MCF 10A (cell line): ENCODE data around the gene CACNA1C. TPM values are rescaled to one million over a fixed set of nuclear protein-coding genes. Genes with fewer than 3 reads are reported as not detected.

Experiments
- BruUV-seq: library from RNA; stranded (reverse); fragments of 400-500 nt; replicated peaks from 2 replicates; lab custom pipeline; 2021; lab: Mats Ljungman, UMichigan
- CTCF ChIA-PET: fragments of 300-600 bp; sonication (Branson Sonifier 250); formaldehyde crosslinking; extraction: SDS; loops from one replicate; lab custom pipeline; 2021; ENCODE audit warnings: antibody characterized with exemption, inconsistent platforms; lab: Yijun Ruan, JAX
- POLR2A ChIA-PET: fragments of 300-600, 350-650 bp; sonication (Branson Sonifier 250); formaldehyde crosslinking; extraction: SDS; loops from one replicate; lab custom pipeline; 2020; ENCODE audit warnings: antibody characterized with exemption, inconsistent platforms; lab: Yijun Ruan, JAX
- DNase-seq: peaks from one replicate; pipeline ENCODE4 v3.0.0-alpha.2; 2018; ENCODE audit not compliant: unreplicated experiment
- H3K27ac Mint-ChIP-seq: one replicate; pipeline ENCODE4 v1.8.0; 2022; ENCODE audit warnings: mild to moderate bottlenecking, low read depth, mixed read lengths; ENCODE audit not compliant: unreplicated experiment
- H3K27me3 Mint-ChIP-seq: one replicate; pipeline ENCODE4 v1.8.0; 2022; ENCODE audit warnings: mixed read lengths; ENCODE audit not compliant: insufficient read depth, unreplicated experiment
- H3K36me3 Mint-ChIP-seq: one replicate; pipeline ENCODE4 v1.8.0; 2022; ENCODE audit warnings: mild to moderate bottlenecking, moderate library complexity, mixed read lengths; ENCODE audit not compliant: insufficient read depth, unreplicated experiment
- H3K4me1 Mint-ChIP-seq: one replicate; pipeline ENCODE4 v1.8.0; 2022; ENCODE audit warnings: mixed read lengths; ENCODE audit not compliant: insufficient read depth, unreplicated experiment
- H3K4me3 Mint-ChIP-seq: one replicate; pipeline ENCODE4 v1.8.0; 2022; ENCODE audit warnings: mild to moderate bottlenecking, moderate library complexity, mixed read lengths; ENCODE audit not compliant: unreplicated experiment
- H3K9me3 Mint-ChIP-seq: one replicate; pipeline ENCODE4 v1.8.0; 2022; ENCODE audit warnings: mixed read lengths; ENCODE audit not compliant: unreplicated experiment
- intact Hi-C: fragments of 100-400 bp; cut with micrococcal nuclease; formaldehyde crosslinking; loops from 2 replicates; pipeline ENCODE4 v1.14.1; 2022
- total RNA-seq: library from RNA; stranded (reverse); gene quantifications from 2 replicates; pipeline ENCODE4 v1.2.3, GENCODE V29; 2022
- TF ChIP-seq, protein P1 (sequence below): fragments of 200-600 bp; IDR thresholded peaks from one replicate; pipeline ENCODE4 v1.8.0; 2022; ENCODE audit warnings: antibody characterized with exemption, mild to moderate bottlenecking; ENCODE audit not compliant: unreplicated experiment

CACNA1C gene
- total RNA-seq, 1 experiment from 2014 or later: not detected

DNA sequence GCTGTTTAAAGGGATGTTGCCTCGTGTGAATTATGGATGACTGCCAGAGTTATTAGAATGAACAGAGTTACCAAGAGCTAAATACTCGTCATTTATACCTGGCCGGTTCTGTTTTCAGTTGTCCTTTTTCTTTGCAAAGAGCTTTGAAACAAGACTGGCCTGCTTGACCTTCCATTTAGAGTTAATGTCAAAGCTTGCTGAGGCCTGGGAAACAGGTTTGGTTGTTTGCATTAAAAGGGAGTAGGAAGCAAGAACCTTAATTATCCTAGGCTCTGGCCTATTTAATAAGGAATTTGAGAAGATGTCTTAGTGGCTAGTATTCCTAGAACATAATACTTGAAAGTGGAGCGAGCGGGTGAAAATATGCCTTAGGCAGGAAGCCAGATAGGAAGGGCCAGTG, 233.3 kb downstream of the CACNA1C start:
- Mint-ChIP-seq H3K4me1 (no peaks in the 10 kb centered on the region), H3K27me3 (no peaks in the 10 kb centered on the region), H3K4me3 (no peak overlapping the region), H3K27ac (no peak overlapping the region), H3K36me3 (no peaks in the 10 kb centered on the region), H3K9me3 (no peaks in the 10 kb centered on the region)
- DNase-seq: no peak
- BruUV-seq: no TSS peak
- TF ChIP-seq, protein P1, sequence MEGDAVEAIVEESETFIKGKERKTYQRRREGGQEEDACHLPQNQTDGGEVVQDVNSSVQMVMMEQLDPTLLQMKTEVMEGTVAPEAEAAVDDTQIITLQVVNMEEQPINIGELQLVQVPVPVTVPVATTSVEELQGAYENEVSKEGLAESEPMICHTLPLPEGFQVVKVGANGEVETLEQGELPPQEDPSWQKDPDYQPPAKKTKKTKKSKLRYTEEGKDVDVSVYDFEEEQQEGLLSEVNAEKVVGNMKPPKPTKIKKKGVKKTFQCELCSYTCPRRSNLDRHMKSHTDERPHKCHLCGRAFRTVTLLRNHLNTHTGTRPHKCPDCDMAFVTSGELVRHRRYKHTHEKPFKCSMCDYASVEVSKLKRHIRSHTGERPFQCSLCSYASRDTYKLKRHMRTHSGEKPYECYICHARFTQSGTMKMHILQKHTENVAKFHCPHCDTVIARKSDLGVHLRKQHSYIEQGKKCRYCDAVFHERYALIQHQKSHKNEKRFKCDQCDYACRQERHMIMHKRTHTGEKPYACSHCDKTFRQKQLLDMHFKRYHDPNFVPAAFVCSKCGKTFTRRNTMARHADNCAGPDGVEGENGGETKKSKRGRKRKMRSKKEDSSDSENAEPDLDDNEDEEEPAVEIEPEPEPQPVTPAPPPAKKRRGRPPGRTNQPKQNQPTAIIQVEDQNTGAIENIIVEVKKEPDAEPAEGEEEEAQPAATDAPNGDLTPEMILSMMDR: no peak
- POLR2A ChIA-PET: interaction anchor here (0.6 to 1.7 kb wide), 2 partner anchors 9 to 141 kb away, joined by 3 to 4 read pairs; no protein-coding TSS in a partner anchor
- CTCF ChIA-PET: interaction anchor here (0.6 to 1.2 kb wide), 5 partner anchors 57 to 300 kb away, joined by 3 read pairs; no protein-coding TSS in a partner anchor
- intact Hi-C loops: no loop called here

DNA sequence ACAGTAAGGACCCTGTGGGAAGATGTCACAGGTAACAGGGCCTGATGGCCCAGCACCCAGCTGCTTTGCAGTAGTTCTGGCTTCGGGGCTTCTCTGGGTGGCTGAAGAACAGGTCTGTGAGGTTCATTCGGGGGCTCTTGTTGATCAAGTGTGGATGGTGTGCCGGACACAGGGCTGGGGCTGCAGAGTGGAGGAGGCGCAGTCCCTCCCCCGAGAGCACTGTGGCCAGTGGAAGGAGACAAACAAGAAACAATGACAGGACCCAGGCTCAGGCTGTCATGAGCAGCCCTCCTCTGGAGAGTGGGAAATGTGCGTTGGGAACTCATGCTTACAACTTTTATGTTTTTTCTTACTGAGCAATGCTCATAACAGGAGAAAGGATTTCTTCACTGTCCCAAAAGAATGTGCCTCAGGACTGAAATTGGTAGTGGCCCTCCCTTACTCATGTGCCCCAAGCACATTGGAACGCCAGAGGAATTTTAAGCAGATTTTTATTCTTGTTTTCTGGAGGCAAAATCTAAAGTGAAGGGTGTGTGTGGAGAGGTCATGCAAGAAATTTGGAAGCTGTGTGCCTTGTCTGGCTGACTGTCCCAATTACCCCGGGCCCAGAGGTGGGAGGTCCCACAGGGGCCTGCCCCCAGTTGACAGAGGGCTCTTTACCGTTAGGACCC, 233.8 kb downstream of the CACNA1C start:
- H3K4me3 Mint-ChIP-seq: no peak overlapping the region
- TF ChIP-seq, protein P1: no peak
- H3K27me3 Mint-ChIP-seq: no peaks in the 10 kb centered on the region
- CTCF ChIA-PET: interaction anchor here (0.9 kb wide), 1 partner anchor 299 kb away, joined by 3 read pairs; no protein-coding TSS in a partner anchor
- H3K36me3 Mint-ChIP-seq: no peaks in the 10 kb centered on the region
- no peaks in the 10 kb centered on the region for H3K9me3 Mint-ChIP-seq
- intact Hi-C loops: no loop called here
- no peaks in the 10 kb centered on the region for H3K4me1 Mint-ChIP-seq
- BruUV-seq: no TSS peak
- DNase-seq: no peak
- POLR2A ChIA-PET: no interaction called here
- H3K27ac Mint-ChIP-seq: no peak overlapping the region

DNA sequence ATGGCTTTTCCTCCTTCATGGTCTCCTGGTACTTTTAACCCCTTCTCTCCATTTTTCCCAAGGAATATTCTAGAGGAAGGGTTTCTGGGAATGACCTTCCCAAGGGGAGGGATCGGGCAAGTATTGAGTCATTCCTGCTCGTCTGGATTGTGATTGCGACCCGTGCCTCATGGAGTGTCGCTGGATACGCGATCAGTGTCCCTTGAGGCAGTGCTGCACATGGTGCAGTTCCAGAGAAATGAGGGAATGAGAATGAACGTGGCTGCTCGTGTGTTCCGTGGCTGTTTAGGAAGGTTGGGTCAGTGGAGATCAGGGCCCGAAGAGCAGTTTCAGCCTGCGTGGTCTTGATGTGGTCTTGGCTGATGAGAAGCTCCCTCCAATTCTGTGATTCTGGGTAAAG, 234.4 kb downstream of the CACNA1C start:
- ChIA-PET CTCF (interaction anchor here (0.6 to 1.3 kb wide), 4 partner anchors 8 to 396 kb away, joined by 3 to 7 read pairs (median 4); no protein-coding TSS in a partner anchor), POLR2A (no interaction called here)
- BruUV-seq: no TSS peak
- Mint-ChIP-seq H3K4me1 (no peaks in the 10 kb centered on the region), H3K36me3 (no peaks in the 10 kb centered on the region), H3K9me3 (no peaks in the 10 kb centered on the region), H3K27me3 (no peaks in the 10 kb centered on the region), H3K4me3 (no peak overlapping the region), H3K27ac (no peak overlapping the region)
- DNase-seq: no peak
- TF ChIP-seq, protein P1: no peak
- intact Hi-C loops: no loop called here

DNA sequence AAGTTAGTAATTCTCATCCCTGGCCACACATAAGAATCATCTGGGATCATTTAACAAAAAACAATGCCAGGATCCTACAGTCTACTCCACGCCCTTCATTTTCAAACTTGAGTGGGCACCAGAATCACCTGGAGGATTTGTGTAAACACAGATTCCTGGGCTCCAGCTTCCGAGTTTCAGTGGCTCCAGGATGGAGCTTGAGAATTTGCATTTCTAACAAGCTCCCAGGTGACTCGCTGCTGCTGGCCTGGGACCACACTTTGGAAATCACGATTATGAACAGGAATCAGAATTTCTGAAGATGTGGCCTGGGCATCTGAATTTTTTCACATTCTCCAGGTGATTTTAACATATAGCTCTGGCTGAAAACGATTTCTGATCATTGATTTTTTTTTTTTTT, 234.8 kb downstream of the CACNA1C start:
- intact Hi-C loops: no loop called here
- DNase-seq: no peak
- POLR2A ChIA-PET: no interaction called here
- Mint-ChIP-seq H3K27ac (no peak overlapping the region), H3K4me3 (no peak overlapping the region), H3K27me3 (no peaks in the 10 kb centered on the region), H3K4me1 (no peaks in the 10 kb centered on the region), H3K36me3 (no peaks in the 10 kb centered on the region), H3K9me3 (no peaks in the 10 kb centered on the region)
- CTCF ChIA-PET: interaction anchor here (0.5 to 1.3 kb wide), 9 partner anchors 8 to 916 kb away, joined by 3 to 7 read pairs (median 3); no protein-coding TSS in a partner anchor
- TF ChIP-seq, protein P1: no peak
- BruUV-seq: no TSS peak
